Fibroblast of skin of left quadriceps (primary cell): ENCODE data around the gene RPS6KA1.
A peak's percentile ranks its signal among the peaks of the same experiment; 100 is the strongest.
"Not testable (repeated sequence)": the region's sequence is repeated elsewhere in the genome, so short reads cannot be mapped to it uniquely, and the experiment has no call there.

Source experiments
- DNase-seq, 2 experiments: peaks; one replicate each; pipeline ENCODE4 v3.0.0-alpha.2; 2013; ENCODE audit warnings: low read depth in 2 of 2

RPS6KA1 gene

GRCh38 chr1:26529655-26530409 lies at the start of gene RPS6KA1:
Gene RPS6KA1, plus strand, starts transcription at chr1:26529761. Its CDS starts 160 bp downstream, at chr1:26529921.
- no peak for DNase-seq

GRCh38 chr1:26482921-26483320 lies 46.6 kb upstream of the RPS6KA1 start:
- DNase-seq: peak in 1 of 2 experiments; percentile 15

GRCh38 chr1:26483980-26484379 lies 45.6 kb upstream of the RPS6KA1 start:
- DNase-seq: peak in 1 of 2 experiments; percentile 23

DNA sequence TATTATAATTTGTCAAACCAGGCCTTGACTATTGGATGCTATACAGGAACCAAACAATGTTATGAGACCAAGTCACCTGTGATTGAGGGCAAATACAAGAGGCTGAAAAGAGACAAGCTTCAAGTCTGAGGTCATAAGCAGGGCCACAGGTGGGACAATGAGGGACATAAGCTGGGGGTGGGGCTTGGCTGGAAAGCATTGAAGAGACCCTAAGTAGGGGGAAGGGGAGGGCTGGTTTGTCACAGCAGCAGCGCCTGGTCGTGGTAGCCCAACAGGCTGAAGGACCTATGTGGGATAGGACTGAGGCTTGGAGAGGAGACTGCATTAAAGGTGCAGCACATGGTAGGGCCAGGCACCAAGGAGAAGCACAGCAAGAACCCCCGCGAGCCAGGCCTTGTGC lies 39.4 kb upstream of the RPS6KA1 start:
- DNase-seq: no peak

GRCh38 chr1:26493267-26493666 lies 36.3 kb upstream of the RPS6KA1 start:
- DNase-seq: no peak

DNA sequence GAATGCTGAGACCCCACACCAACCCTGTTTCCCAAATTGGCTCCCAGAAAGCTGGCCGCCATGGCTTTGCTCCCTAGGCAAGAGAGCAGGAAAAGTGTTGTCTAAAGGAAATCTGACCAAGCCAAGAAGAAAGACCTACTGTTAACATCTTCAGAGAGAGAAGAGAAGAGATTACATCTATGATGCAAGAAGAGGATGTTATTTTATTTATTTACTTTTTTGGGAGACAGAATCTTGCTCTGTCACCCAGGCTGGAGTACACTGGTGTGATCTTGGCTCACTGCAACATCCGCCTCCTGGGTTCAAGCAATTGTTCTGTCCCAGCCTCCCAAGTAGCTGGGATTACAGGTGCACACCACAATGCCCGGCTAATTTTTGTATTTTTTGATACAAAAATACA lies 35.6 kb upstream of the RPS6KA1 start:
- DNase-seq: no peak

GRCh38 chr1:26496861-26497260 lies 32.7 kb upstream of the RPS6KA1 start:
- no peak for DNase-seq

GRCh38 chr1:26498894-26499293 lies 30.7 kb upstream of the RPS6KA1 start:
- no peak for DNase-seq

GRCh38 chr1:26500488-26501175 lies 28.9 kb upstream of the RPS6KA1 start:
- DNase-seq: peak; percentile 55

GRCh38 chr1:26510711-26511110 lies 18.9 kb upstream of the RPS6KA1 start:
- DNase-seq: not testable (repeated sequence)

DNA sequence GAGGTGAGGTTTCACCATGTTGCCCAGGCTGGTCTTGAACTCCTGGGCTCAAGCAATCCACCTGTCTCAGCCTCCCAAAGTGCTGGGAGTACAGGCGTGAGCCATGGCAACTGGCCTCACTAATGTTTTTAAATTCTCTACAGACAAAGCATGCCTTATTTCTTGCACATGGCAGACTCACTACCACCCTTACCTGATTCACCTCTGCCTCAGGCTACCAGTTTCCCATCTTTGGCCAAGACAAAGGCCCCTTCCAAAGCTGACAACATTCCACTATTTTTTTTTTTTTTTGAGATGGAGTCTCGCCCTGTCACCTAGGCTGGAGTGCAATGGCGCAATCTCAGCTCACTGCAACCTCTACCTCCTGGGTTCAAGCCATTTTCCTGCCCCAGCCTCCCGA lies 13.7 kb upstream of the RPS6KA1 start:
- DNase-seq: not testable (repeated sequence)

DNA sequence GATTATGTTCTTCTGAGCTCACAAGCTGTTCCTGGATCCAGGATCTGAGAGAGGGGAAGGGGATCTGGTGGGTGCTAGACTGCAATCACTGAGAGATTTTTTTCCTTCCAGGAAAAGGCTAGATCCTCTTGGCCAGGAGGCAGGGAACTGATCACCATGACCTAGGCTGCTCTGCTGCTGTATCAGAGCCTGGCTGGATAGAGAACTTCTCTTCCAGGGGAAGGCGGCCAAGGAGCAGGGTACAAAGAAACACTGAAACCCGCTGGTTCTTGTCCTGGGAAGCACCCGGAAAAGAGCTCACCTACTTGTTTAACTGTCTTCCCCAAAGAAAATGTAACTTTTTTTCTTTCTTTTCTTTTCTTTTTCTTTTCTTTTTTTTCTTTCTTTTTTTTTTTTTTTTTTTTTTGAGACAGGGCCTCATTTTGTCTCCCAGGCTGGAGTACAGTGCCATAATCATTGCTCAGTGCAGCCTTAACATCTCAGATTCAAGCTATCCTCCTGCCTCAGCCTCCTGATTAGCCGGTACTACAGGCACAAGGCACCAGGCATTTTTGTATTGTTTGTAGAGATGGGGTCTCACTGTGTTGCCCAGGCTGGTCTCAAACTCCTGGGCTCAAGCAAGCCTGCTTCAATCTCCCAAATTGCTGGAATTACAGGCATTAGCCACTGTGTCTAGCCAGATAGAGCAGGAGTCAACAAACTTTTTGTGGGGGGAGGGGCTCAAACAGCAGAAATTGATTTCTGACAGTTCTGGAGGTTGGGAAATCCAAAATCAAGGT lies 12.4 kb upstream of the RPS6KA1 start:
- DNase-seq: no peak

- no peak for DNase-seq
These were observed 11.9 kb upstream of the RPS6KA1 start for GRCh38 chr1:26517766-26518049.

DNA sequence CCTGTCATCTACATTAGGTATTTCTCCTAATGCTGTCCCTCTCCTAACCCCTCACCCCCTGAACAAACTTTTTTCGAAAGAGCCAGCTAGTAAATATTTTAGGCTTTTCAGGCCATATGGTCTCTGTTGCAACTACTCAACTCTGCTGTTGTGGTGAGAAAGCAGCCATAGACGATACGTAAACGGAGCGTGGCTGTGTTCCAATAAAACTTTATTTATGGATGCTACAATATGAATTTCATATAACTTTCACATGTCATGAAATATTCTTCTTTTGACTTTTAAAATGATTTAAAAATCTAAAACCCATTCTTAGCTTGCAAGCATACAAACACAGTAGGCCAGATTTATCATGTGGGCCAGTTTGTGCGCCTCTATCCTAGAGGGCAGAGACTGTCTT lies 11.2 kb upstream of the RPS6KA1 start:
- DNase-seq: no peak

- DNase-seq: no peak
These were observed 9.2 kb upstream of the RPS6KA1 start for GRCh38 chr1:26520339-26520738.

DNA sequence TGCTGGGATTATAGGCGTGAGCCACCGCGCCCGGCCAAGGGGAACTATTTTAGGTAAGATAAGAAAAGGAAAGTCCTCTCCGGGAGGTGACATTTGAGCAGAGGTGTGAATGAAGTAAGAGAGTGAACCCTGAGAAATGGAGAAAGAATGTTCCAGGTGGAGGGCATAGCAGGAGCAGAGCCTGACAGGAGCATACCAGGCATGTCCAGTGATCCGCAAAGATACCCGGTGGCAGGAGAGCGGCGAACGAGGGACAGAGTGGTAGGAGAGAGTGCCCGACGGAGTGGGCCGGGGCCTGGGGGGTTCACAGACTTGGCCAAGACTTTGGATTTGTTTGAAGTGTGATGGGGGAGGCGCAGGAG lies 7.9 kb upstream of the RPS6KA1 start:
- DNase-seq: no peak

DNA sequence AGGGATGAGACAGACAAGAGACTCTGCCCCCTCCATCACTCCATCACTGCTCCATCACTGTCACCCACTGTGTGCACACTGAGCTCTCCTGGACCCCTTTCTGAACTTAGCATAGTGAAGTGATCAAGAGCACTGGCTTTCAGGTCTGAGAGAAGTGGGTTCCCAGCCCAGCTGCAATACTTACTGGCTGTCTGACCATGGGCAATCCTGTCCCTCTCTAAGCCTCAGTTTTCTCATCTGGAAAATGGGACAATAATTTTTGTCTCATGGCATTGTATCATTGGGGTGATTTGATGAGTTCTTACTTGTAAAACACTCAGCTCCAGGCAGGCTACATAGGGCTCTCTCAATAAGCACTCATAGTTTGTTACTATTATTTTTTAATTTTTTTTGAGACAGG lies 7.5 kb upstream of the RPS6KA1 start:
- DNase-seq: no peak

- DNase-seq: no peak
These were observed 5.4 kb upstream of the RPS6KA1 start for GRCh38 chr1:26524181-26524580.

DNA sequence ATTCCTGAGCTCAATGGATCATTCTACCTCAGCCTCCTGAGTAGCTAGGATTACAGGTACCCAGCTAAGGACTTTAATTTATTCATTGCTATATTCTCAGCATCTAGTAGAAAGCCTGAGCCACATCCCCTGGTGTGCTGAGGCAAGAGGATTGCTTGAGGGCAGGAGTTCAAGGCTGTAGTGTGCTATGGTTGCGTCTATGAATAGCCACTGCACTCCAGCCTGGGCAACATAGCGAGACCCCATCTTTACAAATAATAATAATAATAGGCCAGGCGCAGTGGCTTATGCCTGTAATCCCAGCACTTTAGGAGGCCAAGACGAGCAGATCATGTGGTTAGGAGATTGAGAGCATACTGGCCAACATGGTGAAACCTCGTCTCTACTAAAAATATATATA lies 3.3 kb upstream of the RPS6KA1 start:
- DNase-seq: no peak

- no peak for DNase-seq
These were observed 231 bp upstream of the RPS6KA1 start for GRCh38 chr1:26529405-26529654.

- DNase-seq: no peak
These were observed 891 bp downstream of the RPS6KA1 start for GRCh38 chr1:26530410-26530894.

DNA sequence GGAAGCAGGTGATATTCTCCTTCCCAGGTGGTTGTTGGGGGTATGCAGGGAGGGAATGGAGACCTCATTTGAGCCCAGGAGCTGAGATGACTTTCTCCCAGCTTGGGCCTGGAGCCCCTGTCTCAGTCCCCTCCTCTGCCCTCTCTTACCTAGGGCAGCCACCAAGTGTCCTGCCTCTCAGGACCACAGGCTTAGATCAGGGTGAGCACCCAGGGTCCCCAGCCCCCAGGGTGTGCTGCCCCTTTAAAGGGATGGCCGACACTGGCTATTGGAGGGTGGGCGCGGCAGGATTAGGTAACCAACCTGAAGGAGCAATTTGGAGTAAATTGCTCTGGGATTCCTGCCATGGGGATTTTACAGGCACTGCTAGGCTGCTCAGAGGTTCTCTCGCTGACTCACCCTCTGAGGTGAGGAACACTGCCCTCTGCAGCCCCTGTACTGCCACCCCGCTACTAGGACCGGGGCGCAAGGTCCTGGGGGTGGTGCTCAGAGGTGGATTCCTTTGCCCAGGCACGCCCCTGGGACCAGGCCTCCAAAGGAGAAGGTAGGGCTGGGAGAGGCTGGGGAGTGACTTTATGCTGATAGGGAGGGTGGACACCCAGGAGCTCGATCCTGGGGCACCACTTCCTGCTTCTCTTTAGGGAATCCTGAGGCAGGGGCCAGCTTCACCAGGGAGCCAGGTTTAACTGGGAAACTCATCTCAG lies 1.5 kb downstream of the RPS6KA1 start:
- DNase-seq: no peak
